Caco-2 (cell line): ENCODE data around the gene POU5F2. TPM values are rescaled to one million over a fixed set of nuclear protein-coding genes. Genes with fewer than 3 reads are reported as not detected.

Experiments used
- BruUV-seq: library from RNA; stranded (reverse); fragments of 400-500 nt; replicated peaks from 2 replicates; lab custom pipeline; 2021; lab: Mats Ljungman, UMichigan
- CTCF ChIA-PET: fragments of 300-600 bp; sonication (Branson Sonifier 250); formaldehyde crosslinking; loops from one replicate; lab custom pipeline; 2022; ENCODE audit warnings: antibody characterized with exemption; lab: Charles Lee
- POLR2A ChIA-PET: fragments of 300-600 bp; sonication (Branson Sonifier 250); formaldehyde crosslinking; loops from one replicate; lab custom pipeline; 2022; ENCODE audit warnings: antibody characterized with exemption; lab: Charles Lee
- DNase-seq, 2 experiments: peaks; one replicate each; pipeline versions ENCODE4 v3.0.0 to v3.0.0-alpha.2; 2020 to 2022
- H3K27me3 ChIP-seq: replicated peaks from 2 replicates; pipeline ENCODE4 v1.6.0; 2011; ENCODE audit warnings: low read length; ENCODE audit not compliant: control insufficient read depth, insufficient read depth
- H3K36me3 ChIP-seq: 2 replicates; pipeline ENCODE4 v1.5.1; 2011; ENCODE audit warnings: low read length; ENCODE audit not compliant: control insufficient read depth, insufficient read depth
- H3K4me1 ChIP-seq: fragments of 250-450 bp; sonication (Bioruptor Pico); 2 replicates; pipeline ENCODE4 v1.5.1; 2020; ENCODE audit warnings: mild to moderate bottlenecking
- H3K4me3 ChIP-seq: 2 replicates; pipeline ENCODE4 v1.5.1; 2011; ENCODE audit warnings: low read depth, mild to moderate bottlenecking, control low read depth, low read length
- H3K9me3 ChIP-seq: fragments of 250-450 bp; sonication (Bioruptor Pico); 2 replicates; pipeline ENCODE4 v1.5.1; 2020; ENCODE audit warnings: mild to moderate bottlenecking, moderate library complexity
- H3K27ac Mint-ChIP-seq: one replicate; pipeline ENCODE4 v1.8.0; 2022; ENCODE audit warnings: mixed read lengths; ENCODE audit not compliant: unreplicated experiment
- H3K27me3 Mint-ChIP-seq: one replicate; pipeline ENCODE4 v1.8.0; 2022; ENCODE audit warnings: mixed read lengths; ENCODE audit not compliant: insufficient read depth, unreplicated experiment
- H3K36me3 Mint-ChIP-seq: one replicate; pipeline ENCODE4 v1.8.0; 2022; ENCODE audit warnings: mild to moderate bottlenecking, mixed read lengths; ENCODE audit not compliant: insufficient read depth, unreplicated experiment
- H3K4me1 Mint-ChIP-seq: one replicate; pipeline ENCODE4 v1.8.0; 2022; ENCODE audit warnings: low read depth, mixed read lengths; ENCODE audit not compliant: unreplicated experiment
- H3K4me3 Mint-ChIP-seq: one replicate; pipeline ENCODE4 v1.8.0; 2022; ENCODE audit warnings: mild to moderate bottlenecking, moderate library complexity, mixed read lengths; ENCODE audit not compliant: unreplicated experiment
- H3K9me3 Mint-ChIP-seq: one replicate; pipeline ENCODE4 v1.8.0; 2022; ENCODE audit warnings: mixed read lengths; ENCODE audit not compliant: unreplicated experiment
- intact Hi-C: fragments of 100-400 bp; cut with micrococcal nuclease; formaldehyde crosslinking; loops from one replicate; pipeline ENCODE4 v1.10.0; 2022; ENCODE audit not compliant: unreplicated experiment
- total RNA-seq: library from RNA; stranded (reverse); gene quantifications from 2 replicates; pipeline ENCODE4 v1.2.3, GENCODE V29; 2022
- TF ChIP-seq, protein P1 (sequence below), 2 experiments: fragments of 200-600 bp in 1 of 2; IDR thresholded peaks; 1 replicate in 1 of 2; 2 replicates in 1 of 2; pipeline versions ENCODE4 v1.5.1 to v1.8.0; 2011 to 2022; ENCODE audit warnings: antibody characterized with exemption in 1 of 2, control low read depth in 1 of 2, inconsistent platforms in 1 of 2, low read depth in 1 of 2, low read length in 1 of 2, mild to moderate bottlenecking in 1 of 2, moderate library complexity in 1 of 2; ENCODE audit not compliant: insufficient read depth in 1 of 2, severe bottlenecking in 1 of 2, unreplicated experiment in 1 of 2

Gene POU5F2
- total RNA-seq, 1 experiment from 2014 or later, result 0.59 TPM

DNA sequence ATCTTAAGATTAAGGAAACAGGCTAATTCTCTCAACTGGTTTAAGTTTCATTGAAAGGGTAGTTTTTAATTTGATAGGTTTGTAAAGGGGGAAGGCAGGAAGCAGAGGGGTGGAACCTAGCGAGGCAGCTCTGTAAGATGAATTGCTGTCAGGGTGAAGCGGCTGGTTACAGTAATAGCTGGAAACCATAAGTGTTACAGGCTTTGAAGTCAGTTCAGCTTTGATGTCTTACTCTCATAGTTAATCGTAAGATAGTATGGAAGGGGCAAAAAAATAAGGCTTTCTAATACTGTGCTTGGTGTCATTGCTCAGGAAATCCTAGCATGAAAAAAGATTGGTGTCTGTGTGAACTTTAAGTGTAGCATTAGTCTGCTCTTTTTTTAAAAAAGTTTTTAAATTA is 20.3 kb downstream of the POU5F2 start:
- BruUV-seq, result no TSS peak
- peaks cover 11% of the 10 kb centered on the region for H3K4me1 Mint-ChIP-seq
- no peaks in the 10 kb centered on the region for H3K27me3 Mint-ChIP-seq
- Histone ChIP-seq H3K9me3 (no peaks in the 10 kb centered on the region), H3K27me3 (no peaks in the 10 kb centered on the region), H3K36me3 (no peaks in the 10 kb centered on the region), H3K4me3 (no peak overlapping the region), H3K4me1 (peaks cover 13% of the 10 kb centered on the region)
- no peaks in the 10 kb centered on the region for H3K36me3 Mint-ChIP-seq
- ChIA-PET POLR2A (no interaction called here), CTCF (no interaction called here)
- no peaks in the 10 kb centered on the region for H3K9me3 Mint-ChIP-seq
- TF ChIP-seq, protein P1, sequence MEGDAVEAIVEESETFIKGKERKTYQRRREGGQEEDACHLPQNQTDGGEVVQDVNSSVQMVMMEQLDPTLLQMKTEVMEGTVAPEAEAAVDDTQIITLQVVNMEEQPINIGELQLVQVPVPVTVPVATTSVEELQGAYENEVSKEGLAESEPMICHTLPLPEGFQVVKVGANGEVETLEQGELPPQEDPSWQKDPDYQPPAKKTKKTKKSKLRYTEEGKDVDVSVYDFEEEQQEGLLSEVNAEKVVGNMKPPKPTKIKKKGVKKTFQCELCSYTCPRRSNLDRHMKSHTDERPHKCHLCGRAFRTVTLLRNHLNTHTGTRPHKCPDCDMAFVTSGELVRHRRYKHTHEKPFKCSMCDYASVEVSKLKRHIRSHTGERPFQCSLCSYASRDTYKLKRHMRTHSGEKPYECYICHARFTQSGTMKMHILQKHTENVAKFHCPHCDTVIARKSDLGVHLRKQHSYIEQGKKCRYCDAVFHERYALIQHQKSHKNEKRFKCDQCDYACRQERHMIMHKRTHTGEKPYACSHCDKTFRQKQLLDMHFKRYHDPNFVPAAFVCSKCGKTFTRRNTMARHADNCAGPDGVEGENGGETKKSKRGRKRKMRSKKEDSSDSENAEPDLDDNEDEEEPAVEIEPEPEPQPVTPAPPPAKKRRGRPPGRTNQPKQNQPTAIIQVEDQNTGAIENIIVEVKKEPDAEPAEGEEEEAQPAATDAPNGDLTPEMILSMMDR (IDR thresholded peaks at IDR 0.05; ENCODE audit: insufficient read depth in 1 of 2, low read depth in 1 of 2, low read length in 1 of 2, severe bottlenecking in 1 of 2, unreplicated experiment in 1 of 2), result no peak
- no peak overlapping the region for H3K27ac Mint-ChIP-seq
- no peak for DNase-seq
- no peak overlapping the region for H3K4me3 Mint-ChIP-seq
- intact Hi-C loops, result no loop called here

DNA sequence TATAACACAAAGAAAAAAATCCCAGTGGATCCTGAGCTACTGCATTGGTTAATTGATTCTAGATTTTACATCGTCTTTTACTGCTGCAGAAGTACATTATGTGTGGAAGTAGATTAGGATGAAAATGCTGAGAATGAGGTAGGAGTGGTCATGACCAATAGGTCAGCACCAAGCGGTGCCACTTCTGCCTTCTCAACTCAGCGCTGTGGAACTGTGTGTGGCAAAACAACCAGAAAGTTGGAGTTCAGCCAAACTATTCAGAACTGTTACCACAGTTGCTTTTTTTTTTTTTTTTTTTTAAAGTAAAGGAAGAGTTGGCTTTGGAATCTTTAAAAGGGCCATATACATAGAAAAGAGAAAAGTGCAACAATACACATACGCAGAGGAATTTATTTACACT is 24.2 kb downstream of the POU5F2 start:
- ChIA-PET CTCF (no interaction called here), POLR2A (no interaction called here)
- Histone ChIP-seq H3K4me1 (peaks cover 14% of the 10 kb centered on the region), H3K27me3 (no peaks in the 10 kb centered on the region), H3K4me3 (no peak overlapping the region), H3K36me3 (no peaks in the 10 kb centered on the region), H3K9me3 (no peaks in the 10 kb centered on the region)
- TF ChIP-seq, protein P1 (IDR thresholded peaks at IDR 0.05; ENCODE audit: insufficient read depth in 1 of 2, low read depth in 1 of 2, low read length in 1 of 2, severe bottlenecking in 1 of 2, unreplicated experiment in 1 of 2), result no peak
- peaks cover 17% of the 10 kb centered on the region for H3K4me1 Mint-ChIP-seq
- DNase-seq, result no peak
- H3K4me3 Mint-ChIP-seq, result no peak overlapping the region
- no peaks in the 10 kb centered on the region for H3K27me3 Mint-ChIP-seq
- BruUV-seq, result no TSS peak
- intact Hi-C loops, result loop anchor here (5.0 kb wide), 1 partner anchor 95 kb away; no protein-coding TSS in a partner anchor
- H3K9me3 Mint-ChIP-seq, result no peaks in the 10 kb centered on the region
- no peak overlapping the region for H3K27ac Mint-ChIP-seq
- H3K36me3 Mint-ChIP-seq, result no peaks in the 10 kb centered on the region

DNA sequence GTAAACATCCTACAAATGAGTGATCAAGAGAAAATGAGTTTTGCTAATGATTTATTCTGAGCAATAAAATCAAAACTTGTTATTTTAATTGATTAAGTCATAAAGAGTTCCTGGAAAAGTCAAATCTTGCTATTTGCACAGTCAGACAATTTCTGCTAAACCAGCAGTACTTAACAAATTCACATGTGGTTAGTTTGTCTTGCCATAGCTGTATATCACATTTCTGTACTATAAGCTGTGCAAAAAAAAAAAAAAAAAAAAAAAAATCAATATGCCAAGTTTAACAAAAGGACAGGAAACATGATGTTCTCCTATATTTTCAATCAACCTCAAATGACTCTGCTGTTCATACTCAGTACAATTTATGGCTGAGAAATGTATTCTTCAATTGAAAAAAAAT is 24.9 kb downstream of the POU5F2 start:
- BruUV-seq, result no TSS peak
- DNase-seq, result no peak
- no peaks in the 10 kb centered on the region for H3K27me3 Mint-ChIP-seq
- intact Hi-C loops, result loop anchor here (5.0 kb wide), 1 partner anchor 94 kb away; no protein-coding TSS in a partner anchor
- ChIA-PET POLR2A (no interaction called here), CTCF (no interaction called here)
- Histone ChIP-seq H3K4me3 (no peak overlapping the region), H3K36me3 (no peaks in the 10 kb centered on the region), H3K27me3 (no peaks in the 10 kb centered on the region), H3K9me3 (no peaks in the 10 kb centered on the region), H3K4me1 (peaks cover 6% of the 10 kb centered on the region)
- no peak overlapping the region for H3K4me3 Mint-ChIP-seq
- no peaks in the 10 kb centered on the region for H3K36me3 Mint-ChIP-seq
- H3K4me1 Mint-ChIP-seq, result peaks cover 12% of the 10 kb centered on the region
- no peaks in the 10 kb centered on the region for H3K9me3 Mint-ChIP-seq
- no peak overlapping the region for H3K27ac Mint-ChIP-seq
- TF ChIP-seq, protein P1 (IDR thresholded peaks at IDR 0.05; ENCODE audit: insufficient read depth in 1 of 2, low read depth in 1 of 2, low read length in 1 of 2, severe bottlenecking in 1 of 2, unreplicated experiment in 1 of 2), result no peak
